ENCODE data around the gene PFAS. TPM values are rescaled to one million over a fixed set of nuclear protein-coding genes. Genes with fewer than 3 reads are reported as not detected.
A peak's percentile ranks its signal among the peaks of the same experiment; 100 is the strongest.
"Not testable (repeated sequence)": the region's sequence is repeated elsewhere in the genome, so short reads cannot be mapped to it uniquely, and the experiment has no call there.

Gene PFAS
- total RNA-seq, 1 experiment from 2014 or later, result 80.6 TPM

DNA sequence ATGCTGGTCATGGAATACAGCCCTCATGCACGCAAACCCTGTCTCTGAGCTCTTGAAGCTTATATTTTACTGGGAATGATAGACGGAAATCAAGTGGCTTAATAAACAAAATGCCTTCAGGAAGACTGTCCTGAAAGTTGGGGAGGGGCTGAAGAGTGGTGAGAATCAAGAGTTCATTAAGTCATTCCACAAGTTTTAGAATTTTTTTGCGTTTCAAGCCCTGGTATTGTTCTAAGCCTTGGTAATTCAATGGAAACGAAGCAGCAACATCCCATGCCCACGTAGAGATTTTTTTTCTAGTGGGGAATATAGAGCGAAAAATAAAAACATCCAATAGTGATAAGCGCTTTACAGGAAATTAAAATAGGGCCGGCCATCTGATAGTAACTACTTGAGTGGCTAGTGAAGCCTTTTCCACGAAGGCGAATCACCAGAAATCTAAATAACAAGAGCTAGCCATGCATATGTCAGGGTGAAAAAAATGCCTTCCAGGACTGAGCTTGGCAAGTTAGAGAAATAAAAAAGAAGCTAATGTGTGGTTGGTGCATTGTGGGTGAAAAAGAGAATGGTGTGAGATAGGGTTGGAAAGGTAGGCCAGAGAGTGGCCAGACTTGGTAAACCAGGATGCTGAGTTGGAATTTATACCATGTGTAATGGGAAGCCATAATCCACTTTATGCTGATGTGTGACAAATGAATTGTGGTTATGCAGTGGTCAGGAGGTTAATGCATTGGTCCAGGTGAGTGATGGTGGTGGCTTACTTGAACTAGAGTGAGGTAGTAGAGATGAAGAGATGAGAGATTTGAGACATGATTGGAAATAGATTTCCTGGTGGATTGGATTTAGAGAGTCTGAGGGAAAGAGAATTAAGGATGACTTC is 772 bp downstream of the PFAS start:
- TF ChIP-seq, protein P1, sequence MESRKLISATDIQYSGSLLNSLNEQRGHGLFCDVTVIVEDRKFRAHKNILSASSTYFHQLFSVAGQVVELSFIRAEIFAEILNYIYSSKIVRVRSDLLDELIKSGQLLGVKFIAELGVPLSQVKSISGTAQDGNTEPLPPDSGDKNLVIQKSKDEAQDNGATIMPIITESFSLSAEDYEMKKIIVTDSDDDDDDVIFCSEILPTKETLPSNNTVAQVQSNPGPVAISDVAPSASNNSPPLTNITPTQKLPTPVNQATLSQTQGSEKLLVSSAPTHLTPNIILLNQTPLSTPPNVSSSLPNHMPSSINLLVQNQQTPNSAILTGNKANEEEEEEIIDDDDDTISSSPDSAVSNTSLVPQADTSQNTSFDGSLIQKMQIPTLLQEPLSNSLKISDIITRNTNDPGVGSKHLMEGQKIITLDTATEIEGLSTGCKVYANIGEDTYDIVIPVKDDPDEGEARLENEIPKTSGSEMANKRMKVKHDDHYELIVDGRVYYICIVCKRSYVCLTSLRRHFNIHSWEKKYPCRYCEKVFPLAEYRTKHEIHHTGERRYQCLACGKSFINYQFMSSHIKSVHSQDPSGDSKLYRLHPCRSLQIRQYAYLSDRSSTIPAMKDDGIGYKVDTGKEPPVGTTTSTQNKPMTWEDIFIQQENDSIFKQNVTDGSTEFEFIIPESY (IDR thresholded peaks at IDR 0.05; ENCODE audit: extremely low read depth, insufficient replicate concordance, low read length), result no peak
- TF ChIP-seq, protein P2, sequence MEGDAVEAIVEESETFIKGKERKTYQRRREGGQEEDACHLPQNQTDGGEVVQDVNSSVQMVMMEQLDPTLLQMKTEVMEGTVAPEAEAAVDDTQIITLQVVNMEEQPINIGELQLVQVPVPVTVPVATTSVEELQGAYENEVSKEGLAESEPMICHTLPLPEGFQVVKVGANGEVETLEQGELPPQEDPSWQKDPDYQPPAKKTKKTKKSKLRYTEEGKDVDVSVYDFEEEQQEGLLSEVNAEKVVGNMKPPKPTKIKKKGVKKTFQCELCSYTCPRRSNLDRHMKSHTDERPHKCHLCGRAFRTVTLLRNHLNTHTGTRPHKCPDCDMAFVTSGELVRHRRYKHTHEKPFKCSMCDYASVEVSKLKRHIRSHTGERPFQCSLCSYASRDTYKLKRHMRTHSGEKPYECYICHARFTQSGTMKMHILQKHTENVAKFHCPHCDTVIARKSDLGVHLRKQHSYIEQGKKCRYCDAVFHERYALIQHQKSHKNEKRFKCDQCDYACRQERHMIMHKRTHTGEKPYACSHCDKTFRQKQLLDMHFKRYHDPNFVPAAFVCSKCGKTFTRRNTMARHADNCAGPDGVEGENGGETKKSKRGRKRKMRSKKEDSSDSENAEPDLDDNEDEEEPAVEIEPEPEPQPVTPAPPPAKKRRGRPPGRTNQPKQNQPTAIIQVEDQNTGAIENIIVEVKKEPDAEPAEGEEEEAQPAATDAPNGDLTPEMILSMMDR (IDR thresholded peaks at IDR 0.05 in 2 of 3, conservative IDR thresholded peaks at IDR 0.05 in 1 of 3; ENCODE audit: borderline replicate concordance in 1 of 3, insufficient read depth in 1 of 3, low read depth in 2 of 3, low read length in 2 of 3), result no peak
- TF ChIP-seq POLR2A (IDR thresholded peaks at IDR 0.05; ENCODE audit: borderline replicate concordance, extremely low read depth, insufficient read depth, insufficient read length) (no peak), ZNF274 (IDR thresholded peaks at IDR 0.05; ENCODE audit: low read depth, low read length) (no peak)
- TF ChIP-seq, protein P3, sequence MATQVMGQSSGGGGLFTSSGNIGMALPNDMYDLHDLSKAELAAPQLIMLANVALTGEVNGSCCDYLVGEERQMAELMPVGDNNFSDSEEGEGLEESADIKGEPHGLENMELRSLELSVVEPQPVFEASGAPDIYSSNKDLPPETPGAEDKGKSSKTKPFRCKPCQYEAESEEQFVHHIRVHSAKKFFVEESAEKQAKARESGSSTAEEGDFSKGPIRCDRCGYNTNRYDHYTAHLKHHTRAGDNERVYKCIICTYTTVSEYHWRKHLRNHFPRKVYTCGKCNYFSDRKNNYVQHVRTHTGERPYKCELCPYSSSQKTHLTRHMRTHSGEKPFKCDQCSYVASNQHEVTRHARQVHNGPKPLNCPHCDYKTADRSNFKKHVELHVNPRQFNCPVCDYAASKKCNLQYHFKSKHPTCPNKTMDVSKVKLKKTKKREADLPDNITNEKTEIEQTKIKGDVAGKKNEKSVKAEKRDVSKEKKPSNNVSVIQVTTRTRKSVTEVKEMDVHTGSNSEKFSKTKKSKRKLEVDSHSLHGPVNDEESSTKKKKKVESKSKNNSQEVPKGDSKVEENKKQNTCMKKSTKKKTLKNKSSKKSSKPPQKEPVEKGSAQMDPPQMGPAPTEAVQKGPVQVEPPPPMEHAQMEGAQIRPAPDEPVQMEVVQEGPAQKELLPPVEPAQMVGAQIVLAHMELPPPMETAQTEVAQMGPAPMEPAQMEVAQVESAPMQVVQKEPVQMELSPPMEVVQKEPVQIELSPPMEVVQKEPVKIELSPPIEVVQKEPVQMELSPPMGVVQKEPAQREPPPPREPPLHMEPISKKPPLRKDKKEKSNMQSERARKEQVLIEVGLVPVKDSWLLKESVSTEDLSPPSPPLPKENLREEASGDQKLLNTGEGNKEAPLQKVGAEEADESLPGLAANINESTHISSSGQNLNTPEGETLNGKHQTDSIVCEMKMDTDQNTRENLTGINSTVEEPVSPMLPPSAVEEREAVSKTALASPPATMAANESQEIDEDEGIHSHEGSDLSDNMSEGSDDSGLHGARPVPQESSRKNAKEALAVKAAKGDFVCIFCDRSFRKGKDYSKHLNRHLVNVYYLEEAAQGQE (IDR thresholded peaks at IDR 0.05; ENCODE audit: low read depth), result no peak
- no peak overlapping the region for H2AFZ ChIP-seq (ENCODE audit: low read depth, low read length, poor library complexity, severe bottlenecking)

DNA sequence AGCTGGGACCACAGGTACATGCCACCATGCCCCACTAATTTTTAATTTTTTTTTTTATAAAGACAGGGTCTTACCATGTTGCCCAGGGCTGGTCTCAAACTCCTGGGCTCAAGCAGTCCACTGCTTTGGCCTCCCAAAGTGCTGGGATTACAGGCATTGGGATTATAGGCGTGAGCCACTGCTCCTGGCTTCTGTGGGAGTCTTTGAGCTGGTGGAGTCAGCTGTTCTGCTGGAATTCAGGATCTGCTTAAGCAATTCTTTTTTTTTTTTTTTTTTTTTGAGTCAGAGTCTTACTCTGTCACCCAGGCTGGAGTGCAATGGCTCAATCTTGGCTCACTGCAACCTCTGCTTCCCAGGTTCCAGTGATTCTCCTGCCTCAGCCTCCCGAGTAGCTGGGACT is 2.3 kb downstream of the PFAS start:
- H2AFZ ChIP-seq (ENCODE audit: low read depth, low read length, poor library complexity, severe bottlenecking); ATAC-seq; H4K20me1 ChIP-seq (ENCODE audit: insufficient read depth); H3K27ac ChIP-seq (ENCODE audit: low read depth, low read length); H3K9me2 ChIP-seq (ENCODE audit: insufficient read depth); DNase-seq (ENCODE audit: low read depth, low spot score); H3K9me3 ChIP-seq (ENCODE audit: control insufficient read depth in 1 of 2, insufficient read depth in 1 of 2, low read depth in 1 of 2, low read length in 2 of 2); CTCF ChIA-PET; H3K9ac ChIP-seq (ENCODE audit: low read length); H3K4me3 ChIP-seq (replicated peaks in 1 of 2; ENCODE audit: low read depth in 1 of 2, low read length in 2 of 2); BruUV-seq (replicated peaks); H3K4me2 ChIP-seq (ENCODE audit: low read length); H3K27me3 ChIP-seq (ENCODE audit: insufficient read depth, low read length): not testable (repeated sequence)
- POLR2A ChIA-PET, result interaction anchor here (0.8 kb wide), 1 partner anchor 78 kb away, joined by 3 read pairs; no protein-coding TSS in a partner anchor
- Histone ChIP-seq H3K79me2 (ENCODE audit: insufficient read depth, low read length) (peaks cover 70% of the 10 kb centered on the region), H3K36me3 (ENCODE audit: control insufficient read depth in 1 of 2, insufficient read depth in 2 of 2, low read length in 2 of 2) (peaks cover 10 to 24% of the 10 kb centered on the region in 2 experiments; a peak in 3 of 4 replicates), H3K4me1 (ENCODE audit: control insufficient read depth in 1 of 2, insufficient read depth in 2 of 2, low read length in 2 of 2) (peaks cover 8 to 18% of the 10 kb centered on the region in 2 experiments; a peak in 3 of 4 replicates)
- intact Hi-C loops (cut with micrococcal nuclease), result loop anchor here (5.0 kb wide), 1 partner anchor 36 kb away; the partner anchor contains the start of gene RANGRF
- RAD21 ChIA-PET (ENCODE audit: low non-redundant PET in 1 of 2, low total read pairs in 2 of 2, uncharacterized antibody in 2 of 2, unreplicated experiment in 2 of 2), result interaction anchor here in 1 of 2 experiments (0.7 kb wide), 1 partner anchor 126 kb away, joined by 3 read pairs; no protein-coding TSS in a partner anchor

More for the DNA sequence above, 772 bp downstream of the PFAS start:
- intact Hi-C loops (cut with micrococcal nuclease), result loop anchor here (2.0 to 5.0 kb wide), 3 partner anchors 37 to 133 kb away; partner anchors contain the start of genes RANGRF and RPL26
- Histone ChIP-seq H3K9me2 (ENCODE audit: insufficient read depth) (no peaks in the 10 kb centered on the region), H3K27me3 (ENCODE audit: insufficient read depth, low read length) (no peaks in the 10 kb centered on the region), H3K27ac (ENCODE audit: low read depth, low read length) (peak overlapping the region; percentile 98), H3K9ac (ENCODE audit: low read length) (peak overlapping the region; percentile 91), H3K79me2 (ENCODE audit: insufficient read depth, low read length) (peaks cover 76% of the 10 kb centered on the region), H3K4me3 (replicated peaks in 1 of 2; ENCODE audit: low read depth in 1 of 2, low read length in 2 of 2) (peak overlapping the region; percentile 85 to 99), H4K20me1 (ENCODE audit: insufficient read depth) (no peaks in the 10 kb centered on the region), H3K4me2 (ENCODE audit: low read length) (peak overlapping the region; percentile 93), H3K36me3 (ENCODE audit: control insufficient read depth in 1 of 2, insufficient read depth in 2 of 2, low read length in 2 of 2) (peaks cover 6 to 14% of the 10 kb centered on the region in 2 experiments; a peak in 3 of 4 replicates), H3K4me1 (ENCODE audit: control insufficient read depth in 1 of 2, insufficient read depth in 2 of 2, low read length in 2 of 2) (peaks cover 14 to 24% of the 10 kb centered on the region in 2 experiments), H3K9me3 (ENCODE audit: control insufficient read depth in 1 of 2, insufficient read depth in 1 of 2, low read depth in 1 of 2, low read length in 2 of 2) (no peaks in the 10 kb centered on the region)
- CTCF ChIA-PET, result interaction anchor here (0.6 kb wide), 1 partner anchor 65 kb away, joined by 3 read pairs; no protein-coding TSS in a partner anchor
- BruUV-seq (replicated peaks), result TSS peak; percentile 79
- RAD21 ChIA-PET (ENCODE audit: low non-redundant PET in 1 of 2, low total read pairs in 2 of 2, uncharacterized antibody in 2 of 2, unreplicated experiment in 2 of 2), result no interaction called here
- POLR2A ChIA-PET, result interaction anchor here (0.7 to 4.1 kb wide), 3 partner anchors 39 to 61 kb away, joined by 3 to 25 read pairs (median 9); partner anchors contain the start of genes RANGRF and SLC25A35
- ATAC-seq (no peak), DNase-seq (ENCODE audit: low read depth, low spot score) (no peak)

All from HCT116 (cell line).